ENCODE measurements around the gene DUSP9. TPM values are rescaled to one million over a fixed set of nuclear protein-coding genes. Genes with fewer than 3 reads are reported as not detected.

The DUSP9 gene
- total and polyA plus RNA-seq, 8 donors = 0.10 to 0.56 (median 0.23) TPM; not detected in 1

DNA sequence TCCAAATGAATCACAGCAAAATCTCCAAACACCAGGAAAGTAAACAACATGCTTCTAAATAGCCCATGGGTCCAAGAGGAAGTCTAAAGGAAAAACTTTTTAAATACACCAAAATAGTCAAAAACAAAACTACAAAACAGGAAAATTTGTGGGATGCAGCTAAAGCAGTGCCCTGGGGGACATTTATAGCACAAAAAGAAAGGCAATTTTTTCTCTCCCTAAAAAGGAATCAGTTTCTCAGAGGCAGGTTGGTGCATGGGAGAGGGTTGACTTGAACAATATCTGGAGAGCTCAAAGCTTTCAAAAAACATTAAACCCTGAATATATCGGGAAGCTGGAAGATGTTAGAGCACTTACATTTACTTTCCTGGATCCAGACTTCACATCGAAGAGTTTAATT, 15.7 kb upstream of the DUSP9 start:
- H3K4me1 ChIP-seq = no peaks in the 10 kb centered on the region
- no peak overlapping the region for H3K4me3 ChIP-seq
- DNase-seq = no peak
- TF ChIP-seq CTCF (IDR thresholded peaks at IDR 0.05) = no peak
- no peaks in the 10 kb centered on the region for H3K9me3 ChIP-seq
- ATAC-seq = no peak
- no peak overlapping the region for H3K27ac ChIP-seq
- intact Hi-C loops (cut with DNase I) = no loop called here
- no peaks in the 10 kb centered on the region for H3K27me3 ChIP-seq
- no peaks in the 10 kb centered on the region for H3K36me3 ChIP-seq

- H3K27ac ChIP-seq = no peak overlapping the region
- no peak for ATAC-seq
- H3K4me3 ChIP-seq = no peak overlapping the region
- TF ChIP-seq CTCF (IDR thresholded peaks at IDR 0.05) = no peak
- H3K9me3 ChIP-seq = no peaks in the 10 kb centered on the region
- no peaks in the 10 kb centered on the region for H3K4me1 ChIP-seq
- H3K27me3 ChIP-seq = no peaks in the 10 kb centered on the region
- no peaks in the 10 kb centered on the region for H3K36me3 ChIP-seq
- no peak for DNase-seq
- intact Hi-C loops (cut with DNase I) = no loop called here
Observed at GRCh38 chrX:153631907-153632594, 15.0 kb upstream of the DUSP9 start.

- no peak overlapping the region for H3K4me3 ChIP-seq
- H3K4me1 ChIP-seq = no peaks in the 10 kb centered on the region
- DNase-seq (no peak), ATAC-seq (no peak)
- intact Hi-C loops (cut with DNase I) = no loop called here
- H3K27me3 ChIP-seq = no peaks in the 10 kb centered on the region
- no peaks in the 10 kb centered on the region for H3K9me3 ChIP-seq
- H3K27ac ChIP-seq = no peak overlapping the region
- TF ChIP-seq CTCF (IDR thresholded peaks at IDR 0.05) = no peak
- H3K36me3 ChIP-seq = no peaks in the 10 kb centered on the region
Observed at GRCh38 chrX:153632595-153632946, 14.4 kb upstream of the DUSP9 start.

- no peak overlapping the region for H3K27ac ChIP-seq
- no peaks in the 10 kb centered on the region for H3K27me3 ChIP-seq
- intact Hi-C loops (cut with DNase I) = no loop called here
- DNase-seq = no peak
- H3K4me3 ChIP-seq = no peak overlapping the region
- no peaks in the 10 kb centered on the region for H3K36me3 ChIP-seq
- no peak for TF ChIP-seq CTCF (IDR thresholded peaks at IDR 0.05)
- no peaks in the 10 kb centered on the region for H3K9me3 ChIP-seq
- no peaks in the 10 kb centered on the region for H3K4me1 ChIP-seq
- no peak for ATAC-seq
Observed at GRCh38 chrX:153633048-153633447, 14.0 kb upstream of the DUSP9 start.

DNA sequence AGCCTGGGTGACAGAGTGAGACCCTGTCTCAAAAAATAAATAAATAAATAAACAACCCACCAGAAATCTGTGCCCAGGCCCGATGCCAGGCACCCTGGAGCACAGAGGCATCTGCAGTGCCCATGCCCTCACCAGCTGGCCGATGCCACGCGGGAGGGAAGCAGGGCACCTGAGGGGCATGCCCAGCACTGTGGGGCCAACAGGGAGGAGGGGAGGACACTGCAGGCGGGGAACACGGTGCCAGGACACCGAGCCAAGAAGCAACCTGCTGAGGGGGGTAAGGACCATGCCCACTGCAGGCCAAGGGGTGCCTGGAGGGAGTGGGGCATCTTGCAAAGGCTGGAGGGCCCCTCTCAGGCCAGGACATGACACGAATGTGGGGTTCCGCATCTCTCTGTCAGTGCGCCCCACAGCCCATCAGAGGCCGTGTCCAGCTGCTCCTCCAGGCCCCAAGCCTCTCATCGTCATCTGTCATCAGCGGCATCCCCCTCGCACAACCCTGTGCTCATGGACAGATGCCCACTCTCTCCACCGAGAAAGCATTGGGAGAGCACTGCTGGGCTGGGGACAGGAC, 13.3 kb upstream of the DUSP9 start:
- no peak for DNase-seq
- TF ChIP-seq CTCF (IDR thresholded peaks at IDR 0.05) = no peak
- no peaks in the 10 kb centered on the region for H3K9me3 ChIP-seq

More for the DNA sequence above, 13.3 kb upstream of the DUSP9 start:
- no peak for ATAC-seq
- H3K27ac ChIP-seq = no peak overlapping the region
- intact Hi-C loops (cut with DNase I) = no loop called here
- no peaks in the 10 kb centered on the region for H3K4me1 ChIP-seq
- H3K36me3 ChIP-seq = no peaks in the 10 kb centered on the region
- H3K4me3 ChIP-seq = no peak overlapping the region
- H3K27me3 ChIP-seq = no peaks in the 10 kb centered on the region
